ENCODE data around the gene RAPSN.

Gene RAPSN

GRCh38 chr11:47448566-47449427 is at the start of gene RAPSN:
Gene RAPSN, minus strand, starts transcription at chr11:47449136. Its CDS starts 172 bp downstream, at chr11:47448964.
- no peak for DNase-seq (ENCODE audit: low spot score)

DNA sequence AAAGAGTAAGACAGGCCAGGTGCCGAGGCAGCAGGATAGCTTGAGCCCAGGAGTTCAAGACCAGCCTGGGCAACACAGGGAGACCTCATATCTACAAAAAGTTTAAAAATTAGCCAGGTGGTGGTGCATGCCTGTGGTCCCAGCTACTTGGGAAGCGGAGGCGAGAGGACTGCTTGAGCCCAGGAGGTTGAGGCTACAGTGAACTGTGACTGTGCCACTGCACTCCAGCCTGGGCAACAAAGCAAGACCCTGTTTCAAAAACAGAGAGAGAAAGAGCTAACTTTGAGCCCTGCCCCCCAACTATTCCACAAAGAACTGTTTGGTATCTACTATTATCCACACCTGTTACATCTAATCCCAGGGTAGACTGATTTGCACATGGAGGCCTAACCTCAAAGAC is 49.2 kb upstream of the RAPSN start:
- no peak for DNase-seq (ENCODE audit: low spot score)

GRCh38 chr11:47496808-47497207 is 47.9 kb upstream of the RAPSN start:
- no peak for DNase-seq (ENCODE audit: low spot score)

DNA sequence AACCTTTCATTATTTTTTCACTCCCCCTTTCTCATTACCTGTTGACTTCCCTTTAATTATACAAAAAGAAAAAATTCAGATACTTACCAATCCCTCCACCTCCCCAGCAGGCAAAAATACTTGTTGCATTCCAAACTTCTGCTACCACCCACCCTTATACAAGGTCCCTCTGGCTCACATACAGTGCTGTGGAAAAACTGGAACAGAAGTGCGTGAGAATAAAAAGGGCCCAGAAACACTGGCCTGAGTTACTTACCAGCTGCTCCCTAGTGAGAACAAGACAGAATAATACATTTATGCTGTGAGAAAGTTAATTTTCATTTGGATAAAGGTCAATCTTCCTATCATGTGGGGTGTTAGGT is 46.9 kb upstream of the RAPSN start:
- no peak for DNase-seq (ENCODE audit: low spot score)

DNA sequence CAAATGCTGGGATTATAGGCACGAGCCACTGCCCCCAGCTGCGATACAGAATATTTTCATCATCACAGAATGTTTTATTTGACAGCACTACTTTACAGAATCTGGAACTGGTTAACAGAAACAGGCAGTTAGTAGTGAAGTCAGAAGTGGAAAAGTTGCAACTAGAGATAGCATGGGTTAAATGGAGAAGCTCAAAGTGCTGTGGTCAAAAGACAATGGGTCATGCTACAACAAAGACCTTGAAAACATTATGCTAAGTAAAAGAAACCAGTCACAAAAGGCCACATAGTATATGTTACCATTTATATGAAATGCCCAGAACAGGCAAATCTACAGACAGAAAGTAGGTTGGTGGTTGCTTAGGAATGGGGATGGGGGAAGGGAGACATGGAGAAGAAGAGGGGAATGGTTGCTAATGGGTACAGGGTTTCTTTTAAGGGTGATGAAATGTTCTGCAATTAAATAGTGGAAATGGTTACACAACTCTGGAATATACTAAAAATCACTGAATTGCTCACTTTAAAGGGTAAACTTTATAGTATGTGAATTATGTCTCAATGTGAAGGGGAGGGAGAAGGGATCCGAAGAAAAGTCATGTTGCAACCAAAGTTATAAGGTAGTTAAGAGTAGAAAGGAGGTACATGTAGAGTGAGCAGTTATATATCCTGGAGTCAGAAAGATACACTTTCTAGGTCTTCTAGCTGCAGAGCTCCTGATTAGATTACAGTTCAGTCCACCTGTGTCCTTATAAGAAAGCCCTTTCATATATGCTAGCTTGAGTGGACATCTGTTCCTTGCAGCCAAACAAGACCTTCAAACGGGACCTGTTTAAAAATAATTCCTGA is 46.3 kb upstream of the RAPSN start:
- no peak for DNase-seq (ENCODE audit: low spot score)

GRCh38 chr11:47489395-47489755 is 40.4 kb upstream of the RAPSN start:
- DNase-seq (ENCODE audit: low spot score), result no peak

DNA sequence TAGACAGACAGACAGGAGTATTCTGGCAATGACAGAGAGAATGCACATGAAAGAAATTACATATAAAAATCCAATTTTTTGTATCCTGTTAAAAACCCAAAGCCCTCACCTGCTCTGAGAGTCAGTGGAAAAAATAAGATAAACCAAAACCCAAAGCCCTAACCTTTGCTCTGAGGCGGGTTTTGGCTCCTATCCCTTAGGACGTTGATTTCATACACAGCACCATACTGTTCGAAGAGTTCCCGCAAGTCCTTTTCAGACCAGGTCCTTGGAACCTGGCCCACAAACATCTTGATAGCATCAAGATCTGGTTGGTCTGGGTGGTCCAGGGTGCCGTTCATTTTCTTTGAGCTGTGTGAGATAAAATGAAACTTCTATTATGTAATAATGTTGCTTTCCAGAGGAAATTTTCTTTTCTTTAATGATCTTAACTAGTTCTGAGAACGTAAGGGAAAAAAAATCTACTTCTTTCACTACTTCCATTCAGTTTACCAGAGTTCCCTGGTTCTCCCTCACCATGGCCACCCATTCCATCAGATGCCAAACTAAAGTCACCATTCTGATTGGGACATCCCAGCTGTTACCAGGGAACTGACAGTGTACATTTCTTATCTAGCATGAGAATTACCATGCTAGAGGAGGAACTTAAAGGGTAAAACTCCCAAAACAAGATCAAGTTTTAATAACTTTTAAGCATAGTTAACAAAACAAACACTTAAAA is 39.9 kb upstream of the RAPSN start:
- DNase-seq (ENCODE audit: low spot score), result no peak

DNA sequence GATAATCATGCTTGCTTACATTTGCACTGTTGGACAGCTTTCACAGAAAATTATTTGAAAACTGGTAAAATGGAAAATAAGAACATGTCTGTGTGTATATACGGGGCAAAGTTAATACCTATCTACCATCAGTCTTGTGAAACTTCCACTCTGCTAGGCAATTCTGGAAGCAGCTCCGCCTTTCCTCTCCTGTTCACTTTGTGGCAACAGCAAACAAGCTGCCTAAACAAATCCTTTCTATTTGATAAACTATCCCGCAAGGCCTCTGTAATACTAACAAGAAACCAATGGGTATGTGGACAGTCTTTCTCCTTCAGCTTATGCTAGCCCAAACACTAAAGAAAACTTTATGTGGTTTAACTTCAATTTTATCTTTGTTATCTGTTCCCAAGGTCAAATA is 39.2 kb upstream of the RAPSN start:
- no peak for DNase-seq (ENCODE audit: low spot score)

DNA sequence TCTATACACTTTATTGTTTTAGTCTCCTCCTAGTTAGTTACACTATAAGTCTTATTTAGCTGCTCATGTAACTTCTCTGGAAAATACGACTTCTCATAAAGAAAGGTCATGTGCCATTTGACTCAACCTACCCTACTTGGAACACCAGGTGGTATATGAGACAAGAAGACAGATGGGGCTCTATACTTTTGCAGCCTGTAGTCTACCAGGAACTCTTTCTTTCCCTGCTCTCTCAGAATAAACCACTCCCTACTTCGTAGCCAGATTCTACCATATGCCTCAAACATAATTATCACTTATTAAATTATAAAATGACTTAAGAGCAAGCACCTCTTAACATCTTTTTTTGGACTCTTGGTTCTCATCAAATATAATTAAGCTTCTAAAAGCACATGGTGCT is 38.5 kb upstream of the RAPSN start:
- no peak for DNase-seq (ENCODE audit: low spot score)

DNA sequence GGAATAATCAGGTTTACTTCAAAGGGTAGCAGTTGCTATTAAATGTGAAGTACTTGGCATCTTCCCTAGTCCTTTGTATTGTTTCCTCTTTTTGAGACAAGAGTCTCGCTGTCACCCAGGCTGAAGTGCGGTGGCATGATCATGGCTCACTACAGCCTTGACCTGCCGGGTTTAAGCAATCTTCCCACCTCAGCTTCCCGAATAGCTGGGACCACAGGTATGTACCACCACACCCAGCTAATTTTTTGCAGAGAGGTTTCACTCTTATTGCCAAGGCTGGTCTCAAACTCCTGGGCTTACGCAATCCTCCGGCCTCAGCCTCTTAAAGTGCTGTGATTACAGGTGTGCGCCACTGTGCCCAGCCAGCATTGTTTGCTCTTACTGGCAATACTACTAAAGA is 36.2 kb upstream of the RAPSN start:
- no peak for DNase-seq (ENCODE audit: low spot score)

DNA sequence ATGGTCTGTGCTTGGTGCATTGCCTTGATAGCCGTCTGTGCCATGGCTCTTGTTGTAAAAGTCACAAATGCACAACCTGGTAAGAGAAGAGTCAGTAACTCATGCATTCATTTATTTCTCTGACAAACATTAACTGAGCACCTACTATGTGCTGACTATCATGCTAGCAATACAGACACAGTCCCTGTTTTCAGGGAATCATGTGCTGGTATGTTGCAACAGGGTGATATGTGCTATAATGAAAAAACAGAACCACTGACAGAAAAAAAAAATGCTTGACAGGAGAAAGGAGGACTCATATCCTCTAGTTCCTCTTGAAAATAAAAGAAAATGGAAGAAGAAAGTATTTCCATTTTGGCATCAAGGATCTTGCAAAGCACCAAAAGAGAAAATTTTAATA is 34.5 kb upstream of the RAPSN start:
- no peak for DNase-seq (ENCODE audit: low spot score)

DNA sequence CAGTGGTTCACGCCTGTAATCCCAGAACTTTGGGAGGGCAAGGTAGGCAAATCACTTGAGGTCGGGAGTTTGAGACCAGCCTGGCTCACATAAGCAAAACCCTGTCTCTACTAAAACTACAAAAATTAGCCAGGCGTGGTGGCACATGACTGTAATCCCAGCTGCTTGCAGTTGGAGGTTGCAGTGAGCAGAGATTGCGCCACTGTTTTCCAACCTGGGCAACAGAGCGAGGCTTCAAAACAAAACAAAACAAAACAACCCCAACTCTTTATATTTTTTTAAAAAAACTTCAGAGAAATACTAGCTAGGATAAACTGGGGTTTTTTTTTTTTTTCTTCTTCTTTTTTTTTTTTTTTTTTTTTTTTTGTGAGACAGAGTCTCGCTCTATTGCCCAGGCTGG is 31.8 kb upstream of the RAPSN start:
- DNase-seq (ENCODE audit: low spot score), result no peak

DNA sequence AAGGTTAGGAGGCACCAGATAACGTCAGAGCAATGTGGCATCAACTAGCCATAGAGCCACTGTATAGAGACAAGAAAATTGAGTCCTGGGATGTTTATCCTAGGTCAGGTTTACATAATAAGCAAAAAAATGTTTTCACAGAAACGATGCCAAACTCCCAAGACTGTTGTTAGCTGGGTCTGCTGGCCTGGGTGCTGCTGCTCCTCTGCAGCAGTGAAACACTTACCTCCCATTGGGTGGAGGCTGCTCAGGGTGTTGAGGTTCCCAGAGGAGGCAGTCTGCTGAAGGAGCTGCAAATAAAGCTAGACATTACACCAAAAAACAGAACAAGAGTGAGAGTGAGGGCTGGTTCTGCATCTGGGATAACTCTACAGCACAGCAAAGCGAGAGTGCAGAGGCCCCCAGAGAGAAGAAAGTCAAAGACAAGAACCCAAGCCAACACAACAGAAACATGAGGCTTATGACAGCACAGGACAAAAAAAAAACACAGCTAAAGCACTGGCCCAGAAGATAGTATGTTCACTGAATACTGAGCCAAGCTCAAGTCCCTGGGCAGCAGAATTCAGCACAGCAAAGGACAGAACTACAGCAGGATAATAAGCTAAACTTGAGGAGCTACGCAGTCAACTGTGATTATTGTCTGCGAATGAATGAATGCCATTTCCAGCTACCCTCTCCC is 29.9 kb upstream of the RAPSN start:
- DNase-seq (ENCODE audit: low spot score), result no peak

DNA sequence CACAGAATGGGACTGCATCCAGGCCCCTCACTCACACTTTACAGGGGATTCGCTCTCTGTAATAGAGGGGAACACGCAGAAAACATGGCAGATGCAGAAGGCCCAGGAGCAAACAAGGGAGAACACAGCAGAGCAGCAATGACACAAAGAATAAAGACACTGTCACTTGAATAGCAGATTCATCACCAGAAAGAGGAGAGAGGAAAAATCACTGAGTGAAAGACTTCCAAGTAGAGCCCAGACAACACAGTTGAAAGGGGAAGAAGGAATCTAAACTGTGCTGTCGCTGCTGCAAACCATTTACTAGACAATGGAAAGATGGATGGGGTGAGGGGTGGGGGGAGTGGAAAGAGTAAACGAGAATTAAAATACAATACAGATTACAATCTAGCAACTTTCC is 28.8 kb upstream of the RAPSN start:
- peak; percentile 62 for DNase-seq (ENCODE audit: low spot score)

DNA sequence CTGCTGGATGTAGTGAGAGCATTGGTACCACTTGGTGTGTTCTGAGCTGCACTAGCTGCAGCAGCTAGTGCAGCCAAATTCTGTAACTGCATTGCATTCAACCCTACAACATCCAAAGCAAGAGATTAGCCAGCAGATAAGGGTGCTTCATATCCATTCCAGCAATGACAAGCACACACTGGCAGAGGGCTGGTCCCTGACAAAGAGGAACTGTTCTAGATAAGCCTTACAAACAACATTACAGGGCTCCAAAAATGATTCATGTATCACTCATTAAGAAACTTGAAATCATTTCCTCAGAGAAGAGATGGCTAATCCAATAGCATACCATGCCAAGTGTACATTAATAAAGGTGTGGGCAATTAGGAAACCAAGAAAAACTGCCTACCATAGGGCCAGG is 28.4 kb upstream of the RAPSN start:
- peak; percentile 51 for DNase-seq (ENCODE audit: low spot score)

GRCh38 chr11:47470671-47471070 is 21.7 kb upstream of the RAPSN start:
- no peak for DNase-seq (ENCODE audit: low spot score)

GRCh38 chr11:47469361-47470179 is 20.6 kb upstream of the RAPSN start:
- no peak for DNase-seq (ENCODE audit: low spot score)

DNA sequence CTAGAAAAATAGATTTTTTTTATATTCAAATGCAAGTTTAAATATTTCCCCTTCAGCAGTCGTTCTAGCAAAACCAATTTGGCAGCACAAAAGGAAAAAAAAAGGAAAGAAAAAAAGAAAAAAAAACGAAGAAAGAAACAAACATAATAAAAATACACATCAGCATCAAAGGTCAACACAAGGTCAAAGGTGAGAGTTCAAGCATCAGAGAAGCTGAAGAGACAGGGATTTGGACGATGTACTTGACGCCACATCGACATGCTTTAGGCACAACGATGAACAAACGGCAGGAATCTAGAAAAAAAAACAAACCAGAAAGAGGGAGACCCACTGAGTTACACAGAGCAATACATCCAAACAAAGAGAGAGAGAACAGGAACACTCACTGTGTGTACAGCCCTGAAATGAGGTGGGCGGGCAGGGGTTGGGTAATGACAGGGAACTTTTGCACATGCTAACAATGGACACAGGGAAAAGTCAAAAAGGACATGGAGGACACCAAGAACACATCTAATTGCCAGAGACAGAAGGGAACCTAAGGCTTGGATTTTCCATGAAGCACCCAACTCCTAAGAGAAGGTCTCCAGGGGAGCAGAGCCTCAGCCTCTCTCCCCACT is 19.8 kb upstream of the RAPSN start:
- no peak for DNase-seq (ENCODE audit: low spot score)

DNA sequence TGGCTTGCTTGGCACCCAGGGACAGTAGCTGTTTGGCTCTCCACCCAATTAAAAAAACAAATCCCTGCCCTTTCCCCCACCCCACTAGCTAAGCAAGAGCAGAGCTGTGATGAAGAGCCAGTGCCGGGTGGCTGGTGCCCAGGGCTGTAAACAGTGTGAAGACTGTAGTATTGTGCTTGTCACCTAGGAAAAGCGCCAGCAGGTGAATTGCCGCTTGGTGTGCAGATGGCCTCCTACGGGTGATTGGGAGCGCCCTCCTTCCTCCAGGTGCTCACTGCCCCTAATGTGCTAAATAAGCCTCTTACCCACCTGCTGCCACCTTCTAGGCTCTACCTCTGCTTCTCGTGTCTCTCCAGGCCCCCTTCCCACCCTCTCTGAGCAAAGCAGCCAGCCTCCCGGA is 18.4 kb upstream of the RAPSN start:
- no peak for DNase-seq (ENCODE audit: low spot score)

GRCh38 chr11:47466701-47467250 is 17.8 kb upstream of the RAPSN start:
- peak; percentile 74 for DNase-seq (ENCODE audit: low spot score)

DNA sequence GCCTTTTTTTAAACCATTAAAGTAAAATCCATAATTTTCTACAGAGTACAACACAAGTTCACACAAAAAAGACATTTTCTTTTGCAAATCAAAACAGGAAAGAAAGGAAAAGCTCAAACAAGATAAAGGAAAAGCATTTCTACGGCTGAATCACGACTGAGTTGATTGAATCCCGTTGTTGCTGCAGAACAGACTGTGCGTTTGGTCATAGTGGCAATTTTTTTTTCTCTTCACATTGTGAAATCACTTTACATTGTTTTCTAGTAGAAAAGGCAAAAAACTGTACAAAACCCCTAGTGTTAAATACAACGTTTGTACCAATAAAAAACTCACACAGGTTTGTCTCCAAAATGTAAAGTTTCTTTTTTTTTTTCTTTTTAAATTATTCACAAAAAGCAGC is 17.3 kb upstream of the RAPSN start:
- no peak for DNase-seq (ENCODE audit: low spot score)
